ENCODE measurements around the gene CCDC160. TPM values are rescaled to one million over a fixed set of nuclear protein-coding genes. Genes with fewer than 3 reads are reported as not detected.
A peak's percentile ranks its signal among the peaks of the same experiment; 100 is the strongest.
"Not testable (repeated sequence)": the region's sequence is repeated elsewhere in the genome, so short reads cannot be mapped to it uniquely, and the experiment has no call there.

The CCDC160 gene
- total RNA-seq, 2 donors from 2014 or later = not detected

DNA sequence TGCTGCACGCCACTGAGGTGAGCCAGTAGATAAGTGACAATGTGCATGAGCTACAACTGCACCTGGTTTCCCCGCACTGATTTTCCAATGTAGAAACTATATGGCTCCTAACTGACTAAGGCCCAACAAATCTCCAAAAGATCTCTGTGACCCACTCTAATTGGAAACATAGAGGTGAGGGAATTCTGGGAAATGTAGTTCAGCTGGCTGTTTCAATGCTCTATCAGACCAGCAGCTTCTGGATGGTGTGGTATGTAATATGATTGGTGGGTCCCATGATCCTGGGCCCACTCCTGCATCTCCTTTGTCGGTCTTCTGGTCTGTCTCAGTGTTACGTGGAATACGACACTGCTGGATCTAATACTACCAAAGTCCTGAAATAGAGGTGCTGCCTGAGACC is 18.6 kb downstream of the CCDC160 start:
- DNase-seq (ENCODE audit: low spot score) = no peak
- H3K4me3 ChIP-seq = no peak overlapping the region
- no peaks in the 10 kb centered on the region for H3K27me3 ChIP-seq
- no peaks in the 10 kb centered on the region for H3K4me1 ChIP-seq
- no peaks in the 10 kb centered on the region for H3K36me3 ChIP-seq
- no peak overlapping the region for H3K27ac ChIP-seq
- TF ChIP-seq, protein P1, sequence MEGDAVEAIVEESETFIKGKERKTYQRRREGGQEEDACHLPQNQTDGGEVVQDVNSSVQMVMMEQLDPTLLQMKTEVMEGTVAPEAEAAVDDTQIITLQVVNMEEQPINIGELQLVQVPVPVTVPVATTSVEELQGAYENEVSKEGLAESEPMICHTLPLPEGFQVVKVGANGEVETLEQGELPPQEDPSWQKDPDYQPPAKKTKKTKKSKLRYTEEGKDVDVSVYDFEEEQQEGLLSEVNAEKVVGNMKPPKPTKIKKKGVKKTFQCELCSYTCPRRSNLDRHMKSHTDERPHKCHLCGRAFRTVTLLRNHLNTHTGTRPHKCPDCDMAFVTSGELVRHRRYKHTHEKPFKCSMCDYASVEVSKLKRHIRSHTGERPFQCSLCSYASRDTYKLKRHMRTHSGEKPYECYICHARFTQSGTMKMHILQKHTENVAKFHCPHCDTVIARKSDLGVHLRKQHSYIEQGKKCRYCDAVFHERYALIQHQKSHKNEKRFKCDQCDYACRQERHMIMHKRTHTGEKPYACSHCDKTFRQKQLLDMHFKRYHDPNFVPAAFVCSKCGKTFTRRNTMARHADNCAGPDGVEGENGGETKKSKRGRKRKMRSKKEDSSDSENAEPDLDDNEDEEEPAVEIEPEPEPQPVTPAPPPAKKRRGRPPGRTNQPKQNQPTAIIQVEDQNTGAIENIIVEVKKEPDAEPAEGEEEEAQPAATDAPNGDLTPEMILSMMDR (IDR thresholded peaks at IDR 0.05) = no peak
- no peaks in the 10 kb centered on the region for H3K9me3 ChIP-seq

DNA sequence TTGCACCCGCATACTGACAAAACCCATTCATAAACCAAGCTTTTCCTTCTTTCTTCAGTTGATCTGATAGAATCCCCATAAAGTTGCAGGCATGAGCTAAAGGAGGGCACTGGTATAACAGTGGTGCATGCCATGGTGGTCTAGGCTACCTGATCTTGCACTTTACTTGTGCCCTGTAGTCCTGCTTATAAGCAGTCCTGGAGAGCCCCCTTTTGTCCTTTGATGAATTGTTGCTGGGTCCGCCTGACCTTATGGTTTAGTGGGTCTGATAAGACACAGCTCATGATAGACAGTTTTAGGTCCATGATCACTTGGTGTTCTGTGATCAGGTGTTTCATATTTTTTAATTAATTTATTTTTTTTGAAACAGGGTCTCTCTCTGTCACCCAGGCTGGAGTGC is 19.7 kb downstream of the CCDC160 start:
- Histone ChIP-seq H3K27ac (no peak overlapping the region), H3K27me3 (no peaks in the 10 kb centered on the region), H3K4me1 (no peaks in the 10 kb centered on the region), H3K36me3 (no peaks in the 10 kb centered on the region), H3K4me3 (no peak overlapping the region), H3K9me3 (no peaks in the 10 kb centered on the region)
- DNase-seq (ENCODE audit: low spot score) = no peak
- TF ChIP-seq, protein P1 (IDR thresholded peaks at IDR 0.05) = no peak

DNA sequence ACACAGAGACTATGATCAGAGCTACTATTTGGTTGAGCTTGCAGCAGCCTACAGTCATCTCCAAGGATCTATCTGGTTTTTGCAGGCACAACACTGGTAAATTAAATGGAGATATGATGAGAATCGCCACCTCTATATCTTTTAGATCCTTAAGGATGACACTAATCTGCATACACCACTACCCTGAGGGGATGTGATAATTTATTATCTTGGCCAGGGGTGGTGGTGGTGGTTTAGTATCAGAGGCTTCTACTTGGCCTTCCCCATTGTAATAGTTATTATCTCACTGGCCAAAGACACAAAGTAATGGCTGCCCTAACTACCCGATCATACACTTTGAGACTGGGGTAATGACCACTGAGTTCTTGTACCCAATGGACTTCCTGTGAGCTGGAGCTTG is 21.2 kb downstream of the CCDC160 start:
- Histone ChIP-seq H3K27ac (no peak overlapping the region), H3K27me3 (no peaks in the 10 kb centered on the region), H3K4me1 (no peaks in the 10 kb centered on the region), H3K4me3 (no peak overlapping the region), H3K36me3 (no peaks in the 10 kb centered on the region), H3K9me3 (no peaks in the 10 kb centered on the region)
- TF ChIP-seq, protein P1 (IDR thresholded peaks at IDR 0.05) = no peak
- no peak for DNase-seq (ENCODE audit: low spot score)

DNA sequence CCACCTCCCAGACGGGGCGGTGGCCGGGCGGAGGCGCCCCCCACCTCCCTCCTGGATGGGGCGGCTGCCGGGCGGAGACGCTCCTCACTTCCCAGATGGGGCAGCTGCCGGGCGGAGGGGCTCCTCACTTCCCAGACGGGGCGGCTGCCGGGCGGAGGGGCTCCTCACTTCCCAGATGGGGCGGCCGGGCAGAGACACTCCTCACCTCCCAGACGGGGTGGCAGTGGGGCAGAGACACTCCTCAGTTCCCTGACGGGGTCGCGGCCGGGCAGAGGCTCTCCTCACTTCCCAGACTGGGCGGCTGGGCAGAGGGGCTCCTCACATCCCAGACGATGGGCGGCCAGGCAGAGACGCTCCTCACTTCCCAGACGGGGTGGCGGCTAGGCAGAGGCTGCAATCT is 49.0 kb downstream of the CCDC160 start:
- H3K4me1 ChIP-seq; H3K4me3 ChIP-seq; H3K27me3 ChIP-seq; H3K27ac ChIP-seq; H3K36me3 ChIP-seq; DNase-seq (ENCODE audit: low spot score): not testable (repeated sequence)
- H3K9me3 ChIP-seq = peaks cover 0 to 11% of the 10 kb centered on the region in 2 donors

DNA sequence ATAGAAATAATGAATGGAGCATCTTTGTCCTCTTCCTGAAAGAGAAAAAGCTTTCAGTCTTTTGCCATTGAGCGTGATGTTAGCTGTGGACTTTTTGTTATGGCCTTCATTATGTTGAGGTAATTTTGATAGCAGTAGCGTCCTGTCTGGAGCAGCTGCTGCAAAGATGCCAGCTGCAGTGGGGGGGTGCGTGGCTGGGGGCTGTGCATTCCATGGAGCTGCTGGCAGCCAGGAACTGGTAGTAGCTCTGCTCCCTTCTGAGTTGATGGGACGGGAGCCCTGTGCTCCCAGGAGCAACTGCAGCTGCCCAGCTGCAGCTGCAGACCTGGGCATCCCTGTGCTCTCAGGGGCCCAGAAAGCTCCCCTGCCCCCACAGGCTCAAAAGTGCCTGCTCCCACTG is 50.4 kb downstream of the CCDC160 start:
- TF ChIP-seq, protein P1 (IDR thresholded peaks at IDR 0.05) = no peak
- Histone ChIP-seq H3K36me3 (no peaks in the 10 kb centered on the region), H3K9me3 (peaks cover 0 to 13% of the 10 kb centered on the region in 2 donors), H3K27me3 (no peaks in the 10 kb centered on the region), H3K27ac (no peak overlapping the region), H3K4me1 (no peaks in the 10 kb centered on the region), H3K4me3 (no peak overlapping the region)
- no peak for DNase-seq (ENCODE audit: low spot score)

DNA sequence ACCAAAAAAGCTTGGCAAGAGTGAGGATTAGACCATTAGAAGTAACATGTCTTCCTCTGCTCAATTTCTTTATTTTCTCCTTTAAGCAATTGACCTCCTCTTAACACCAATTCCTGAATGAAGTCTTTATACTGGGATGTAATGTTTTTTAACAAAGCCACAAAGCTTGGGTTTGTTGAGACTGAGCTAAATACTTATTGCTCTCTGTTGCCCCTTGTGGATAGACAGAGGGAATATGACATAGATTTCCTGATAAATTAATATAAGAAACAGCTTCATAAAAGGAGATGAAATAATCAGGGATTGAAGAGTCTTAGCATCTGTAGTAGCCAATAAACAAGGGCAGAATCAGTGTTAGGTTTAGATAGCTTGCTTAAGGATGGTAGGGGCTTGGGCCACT is 57.6 kb downstream of the CCDC160 start:
- Histone ChIP-seq H3K27me3 (no peaks in the 10 kb centered on the region), H3K27ac (no peak overlapping the region), H3K4me3 (no peak overlapping the region), H3K36me3 (no peaks in the 10 kb centered on the region), H3K4me1 (no peaks in the 10 kb centered on the region), H3K9me3 (peaks cover 8 to 22% of the 10 kb centered on the region in 2 donors)
- no peak for DNase-seq (ENCODE audit: low spot score)
- TF ChIP-seq, protein P1 (IDR thresholded peaks at IDR 0.05) = peak in 1 of 2 donors; percentile 19

Other genes starting within 250 kb of the CCDC160 start
- gene PHF6, start 136.1 kb downstream of the CCDC160 start, total RNA-seq = 1 to 10 TPM; 7.0 to 8.2 TPM
- gene HPRT1, start 223.0 kb downstream of the CCDC160 start, total RNA-seq = 1 to 10 TPM; 6.6 to 9.6 TPM

Measured in right atrium auricular region (tissue), 2 donors.